Activated CD4-positive, alpha-beta memory T cell treated with anti-CD3 and anti-CD28 coated beads for 36 hours (primary cell): ENCODE data around the gene MYMK. TPM values are rescaled to one million over a fixed set of nuclear protein-coding genes. Genes with fewer than 3 reads are reported as not detected.

Experiments
- CTCF ChIA-PET: fragments of 350-600 bp; sonication (Branson Sonifier 250); formaldehyde crosslinking; loops from one replicate; lab custom pipeline; 2021; ENCODE audit warnings: antibody characterized with exemption, inconsistent platforms; lab: Charles Lee
- POLR2A ChIA-PET: fragments of 350-600 bp; sonication (Branson Sonifier 250); formaldehyde crosslinking; loops from one replicate; lab custom pipeline; 2021; ENCODE audit warnings: antibody characterized with exemption; lab: Charles Lee
- DNase-seq: peaks from one replicate; pipeline ENCODE4 v3.0.0-alpha.2; 2020
- H3K27ac Mint-ChIP-seq: one replicate; pipeline ENCODE4 v1.8.0; 2021; ENCODE audit warnings: mixed read lengths
- H3K27me3 Mint-ChIP-seq: one replicate; pipeline ENCODE4 v1.8.0; 2021; ENCODE audit warnings: mixed read lengths
- H3K36me3 Mint-ChIP-seq: one replicate; pipeline ENCODE4 v1.8.0; 2021; ENCODE audit warnings: mixed read lengths
- H3K4me1 Mint-ChIP-seq: one replicate; pipeline ENCODE4 v1.8.0; 2021; ENCODE audit warnings: low read depth, mixed read lengths
- H3K4me3 Mint-ChIP-seq: one replicate; pipeline ENCODE4 v1.8.0; 2021; ENCODE audit warnings: mild to moderate bottlenecking, mixed read lengths
- H3K9me3 Mint-ChIP-seq: one replicate; pipeline ENCODE4 v1.8.0; 2021; ENCODE audit warnings: mixed read lengths
- intact Hi-C: fragments of 100-400 bp; cut with micrococcal nuclease; formaldehyde crosslinking; loops from one replicate; pipeline ENCODE4 v1.15.1; 2023
- total RNA-seq, 2 experiments: library from RNA; stranded (reverse); gene quantifications; one replicate each; pipeline ENCODE4 v1.2.3, GENCODE V29; 2021

MYMK gene
- total RNA-seq, 2 experiments from 2014 or later = not detected

GRCh38 chr9:133519693-133520092, 5.1 kb downstream of the MYMK start:
- POLR2A ChIA-PET = no interaction called here
- Mint-ChIP-seq H3K4me3 (no peak overlapping the region), H3K27ac (no peak overlapping the region), H3K36me3 (no peaks in the 10 kb centered on the region), H3K9me3 (no peaks in the 10 kb centered on the region), H3K4me1 (no peaks in the 10 kb centered on the region), H3K27me3 (no peaks in the 10 kb centered on the region)
- no peak for DNase-seq
- CTCF ChIA-PET = no interaction called here
- intact Hi-C loops = no loop called here

DNA sequence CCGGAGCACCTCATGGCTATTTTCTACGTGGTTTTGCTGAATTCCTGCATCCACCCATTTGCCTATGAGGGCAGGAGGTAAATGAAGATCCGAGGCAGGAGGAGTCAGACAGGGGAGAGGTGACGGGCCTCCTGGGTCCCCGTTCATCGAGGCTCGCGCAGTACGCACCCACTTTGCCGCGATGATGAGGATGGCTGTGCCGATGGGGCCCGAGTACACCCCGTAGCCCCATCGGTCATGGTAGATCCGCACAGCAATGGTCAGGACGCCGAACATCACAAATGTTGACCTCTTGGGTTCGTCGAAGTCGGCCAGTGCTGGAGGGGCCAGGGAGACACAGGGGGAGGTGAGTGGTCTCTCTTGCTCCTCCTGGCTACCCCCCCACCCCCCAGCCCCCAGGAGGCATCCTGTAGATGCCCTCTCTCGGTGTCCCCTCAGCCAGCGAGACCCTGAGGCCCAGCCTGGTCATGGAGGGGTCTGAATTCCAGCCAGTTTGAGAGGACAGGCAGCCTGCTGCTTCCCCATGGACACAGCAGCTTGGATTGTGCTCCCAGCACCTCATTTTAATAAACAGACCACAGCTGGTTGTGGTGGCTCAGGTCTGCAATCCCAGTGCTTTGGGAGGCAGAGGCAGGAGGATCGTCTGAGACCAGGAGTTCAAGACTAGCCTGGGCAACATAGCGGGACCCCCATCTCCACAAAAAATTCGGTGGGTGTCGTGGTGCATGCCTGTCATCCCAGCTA, 5.9 kb downstream of the MYMK start:
- H3K9me3 Mint-ChIP-seq = no peaks in the 10 kb centered on the region
- H3K27ac Mint-ChIP-seq = no peak overlapping the region
- H3K27me3 Mint-ChIP-seq = no peaks in the 10 kb centered on the region
- no peak for DNase-seq
- CTCF ChIA-PET = interaction anchor here (1.2 kb wide), 1 partner anchor 10 kb away, joined by 3 read pairs; no protein-coding TSS in a partner anchor
- POLR2A ChIA-PET = no interaction called here
- intact Hi-C loops = no loop called here
- no peak overlapping the region for H3K4me3 Mint-ChIP-seq
- H3K4me1 Mint-ChIP-seq = no peaks in the 10 kb centered on the region
- H3K36me3 Mint-ChIP-seq = no peaks in the 10 kb centered on the region

GRCh38 chr9:133518200-133518599, 6.6 kb downstream of the MYMK start:
- Mint-ChIP-seq H3K36me3 (no peaks in the 10 kb centered on the region), H3K4me3 (no peak overlapping the region), H3K4me1 (no peaks in the 10 kb centered on the region), H3K9me3 (no peaks in the 10 kb centered on the region), H3K27me3 (no peaks in the 10 kb centered on the region), H3K27ac (no peak overlapping the region)
- POLR2A ChIA-PET = no interaction called here
- intact Hi-C loops = no loop called here
- CTCF ChIA-PET = interaction anchor here (1.2 kb wide), 1 partner anchor 9 kb away, joined by 3 read pairs; no protein-coding TSS in a partner anchor
- DNase-seq = no peak

- no peaks in the 10 kb centered on the region for H3K27me3 Mint-ChIP-seq
- H3K4me3 Mint-ChIP-seq = no peak overlapping the region
- DNase-seq = no peak
- intact Hi-C loops = no loop called here
- CTCF ChIA-PET = interaction anchor here (1.2 kb wide), 1 partner anchor 9 kb away, joined by 3 read pairs; no protein-coding TSS in a partner anchor
- no peaks in the 10 kb centered on the region for H3K36me3 Mint-ChIP-seq
- H3K4me1 Mint-ChIP-seq = no peaks in the 10 kb centered on the region
- H3K9me3 Mint-ChIP-seq = no peaks in the 10 kb centered on the region
- POLR2A ChIA-PET = no interaction called here
- no peak overlapping the region for H3K27ac Mint-ChIP-seq
Observed at GRCh38 chr9:133517711-133518110, 7.0 kb downstream of the MYMK start.

DNA sequence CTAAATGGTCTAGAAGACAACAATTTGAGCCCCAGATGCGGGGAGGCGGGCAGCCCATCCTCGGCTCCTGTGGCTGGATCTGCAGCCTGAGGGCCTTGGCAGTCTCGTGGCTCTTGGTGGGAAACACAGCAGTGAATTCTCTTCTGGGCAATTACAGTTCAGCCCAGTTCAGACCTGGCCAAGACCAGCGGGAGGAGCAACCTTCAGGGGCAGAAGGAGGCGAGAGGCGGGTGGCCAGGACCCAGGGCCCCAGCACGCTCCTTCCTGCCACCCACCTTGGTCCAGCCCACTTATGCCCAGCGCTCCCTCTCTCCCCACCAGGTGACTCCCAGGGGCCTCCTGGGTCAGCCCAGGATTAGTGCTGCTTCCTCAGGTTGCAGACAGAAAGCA, 7.8 kb downstream of the MYMK start:
- Mint-ChIP-seq H3K4me3 (no peak overlapping the region), H3K27ac (no peak overlapping the region), H3K4me1 (no peaks in the 10 kb centered on the region), H3K27me3 (no peaks in the 10 kb centered on the region), H3K36me3 (no peaks in the 10 kb centered on the region), H3K9me3 (no peaks in the 10 kb centered on the region)
- no peak for DNase-seq
- ChIA-PET CTCF (no interaction called here), POLR2A (no interaction called here)
- intact Hi-C loops = no loop called here

GRCh38 chr9:133516256-133516960, 8.4 kb downstream of the MYMK start:
- no peak overlapping the region for H3K4me3 Mint-ChIP-seq
- intact Hi-C loops = no loop called here
- CTCF ChIA-PET = no interaction called here
- DNase-seq = no peak
- POLR2A ChIA-PET = no interaction called here
- H3K27me3 Mint-ChIP-seq = no peaks in the 10 kb centered on the region
- no peaks in the 10 kb centered on the region for H3K9me3 Mint-ChIP-seq
- no peaks in the 10 kb centered on the region for H3K4me1 Mint-ChIP-seq
- no peaks in the 10 kb centered on the region for H3K36me3 Mint-ChIP-seq
- no peak overlapping the region for H3K27ac Mint-ChIP-seq

DNA sequence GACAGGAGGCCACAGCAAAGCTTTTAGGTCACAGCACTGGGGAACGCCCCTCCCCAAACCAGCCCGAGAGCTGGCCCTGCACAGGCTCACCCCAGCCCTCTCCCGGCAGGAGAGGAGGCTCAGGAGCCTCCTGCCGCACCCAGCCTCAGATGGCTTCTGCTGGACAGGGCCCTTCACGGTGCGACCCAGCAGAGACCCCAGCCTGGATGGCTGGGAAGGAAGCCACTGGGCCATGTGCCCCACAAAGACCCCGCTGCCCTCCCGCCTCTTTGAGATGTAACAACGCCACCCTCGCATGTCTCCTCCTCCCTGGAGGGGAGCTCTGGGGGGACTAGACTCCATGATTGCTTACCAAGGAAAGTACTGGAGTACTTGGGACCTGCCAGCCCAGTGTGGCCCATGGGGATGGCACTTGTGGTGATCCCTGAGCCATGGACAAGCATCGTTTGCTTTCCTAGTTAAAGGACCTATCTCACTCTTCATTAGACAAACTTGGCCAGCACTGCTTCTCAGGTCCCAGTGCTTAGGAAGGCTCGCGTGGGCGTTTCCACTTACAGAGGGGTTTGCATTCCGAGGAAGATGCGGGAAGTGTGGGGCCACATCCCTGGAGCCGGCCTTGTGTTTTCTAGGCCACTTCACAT, 9.0 kb downstream of the MYMK start:
- ChIA-PET CTCF (no interaction called here), POLR2A (no interaction called here)
- DNase-seq = no peak
- H3K27ac Mint-ChIP-seq = no peak overlapping the region
- no peaks in the 10 kb centered on the region for H3K36me3 Mint-ChIP-seq
- H3K4me1 Mint-ChIP-seq = no peaks in the 10 kb centered on the region
- intact Hi-C loops = no loop called here
- H3K9me3 Mint-ChIP-seq = no peaks in the 10 kb centered on the region
- H3K4me3 Mint-ChIP-seq = no peak overlapping the region
- H3K27me3 Mint-ChIP-seq = no peaks in the 10 kb centered on the region

- no peaks in the 10 kb centered on the region for H3K4me1 Mint-ChIP-seq
- POLR2A ChIA-PET = no interaction called here
Observed at GRCh38 chr9:133515240-133515610, 9.5 kb downstream of the MYMK start.

DNA sequence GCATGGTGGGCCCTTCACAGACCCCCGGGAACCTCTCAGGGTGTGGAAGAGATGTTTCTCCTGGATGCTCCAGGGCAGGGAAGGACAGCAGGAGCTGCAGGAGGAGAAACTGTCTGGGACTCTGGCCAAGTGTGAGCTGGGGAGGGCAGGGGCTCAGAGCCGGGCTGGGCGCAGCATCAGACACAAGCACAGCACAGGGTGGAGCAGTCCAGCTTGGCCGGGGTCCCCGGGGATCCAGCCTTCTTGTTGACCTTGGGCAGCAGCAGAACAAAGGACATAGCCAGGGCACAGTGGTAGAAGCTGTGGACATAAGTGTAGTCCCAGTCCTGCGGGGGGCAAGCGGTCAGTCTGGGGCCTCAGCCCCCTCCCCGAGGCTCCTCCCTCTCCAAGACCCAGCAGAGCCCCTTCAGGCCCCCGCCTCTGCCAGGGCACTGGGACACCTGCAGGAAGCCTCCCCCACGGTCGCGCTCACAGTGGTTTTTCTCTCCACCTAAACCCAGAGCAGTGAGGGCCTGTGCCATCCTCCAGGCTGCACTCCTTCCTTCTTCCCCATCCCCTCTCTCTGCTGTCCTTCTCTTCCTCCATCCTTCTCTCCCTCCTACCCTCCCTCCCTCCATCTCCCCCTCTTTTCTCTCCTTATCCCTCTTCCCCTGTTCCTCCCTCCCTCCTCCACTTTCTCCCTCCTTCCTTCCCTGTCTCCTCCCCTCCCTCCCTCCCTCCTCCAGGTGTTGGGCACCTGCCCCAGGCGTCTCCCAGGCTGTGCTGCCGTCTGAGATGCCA, 10.1 kb downstream of the MYMK start:
- H3K27ac Mint-ChIP-seq = no peak overlapping the region
- H3K4me1 Mint-ChIP-seq = peaks cover 2% of the 10 kb centered on the region
- CTCF ChIA-PET = no interaction called here
- intact Hi-C loops = no loop called here
- POLR2A ChIA-PET = no interaction called here
- DNase-seq = no peak
- no peak overlapping the region for H3K4me3 Mint-ChIP-seq
- H3K36me3 Mint-ChIP-seq = no peaks in the 10 kb centered on the region
- H3K9me3 Mint-ChIP-seq = no peaks in the 10 kb centered on the region
- no peaks in the 10 kb centered on the region for H3K27me3 Mint-ChIP-seq

More at GRCh38 chr9:133515240-133515610, 9.5 kb downstream of the MYMK start:
- CTCF ChIA-PET = no interaction called here
- Mint-ChIP-seq H3K9me3 (no peaks in the 10 kb centered on the region), H3K36me3 (no peaks in the 10 kb centered on the region), H3K4me3 (no peak overlapping the region), H3K27ac (no peak overlapping the region), H3K27me3 (no peaks in the 10 kb centered on the region)
- no peak for DNase-seq
- intact Hi-C loops = no loop called here

GRCh38 chr9:133513214-133514100, 11.3 kb downstream of the MYMK start:
- DNase-seq = no peak
- ChIA-PET CTCF (no interaction called here), POLR2A (no interaction called here)
- intact Hi-C loops = no loop called here
- H3K36me3 Mint-ChIP-seq = no peaks in the 10 kb centered on the region
- no peak overlapping the region for H3K27ac Mint-ChIP-seq
- peaks cover 8% of the 10 kb centered on the region for H3K4me1 Mint-ChIP-seq
- no peaks in the 10 kb centered on the region for H3K9me3 Mint-ChIP-seq
- H3K4me3 Mint-ChIP-seq = no peak overlapping the region
- no peaks in the 10 kb centered on the region for H3K27me3 Mint-ChIP-seq
